H1 (cell line): ENCODE measurements around the gene DRAXIN. TPM values are rescaled to one million over a fixed set of nuclear protein-coding genes. Genes with fewer than 3 reads are reported as not detected.

Experiments used
- polyA plus RNA-seq, 7 experiments: library from polyadenylated mRNA; depleted of rRNA in 3 of 7; stranded (reverse) in 5 of 7; unstranded in 2 of 7; fragments of >200 nt in 5 of 7; fragments of 200-250 nt in 2 of 7; gene quantifications; 1 replicate in 5 of 7; 2 replicates in 1 of 7; 4 replicates in 1 of 7; pipeline versions ENCODE4 v1.2.1 to v1.2.3, GENCODE V29; 2011 to 2013; ENCODE audit warnings: missing spikeins in 2 of 7, mixed read lengths in 2 of 7
- total RNA-seq: library from RNA; stranded (reverse); fragmentation: NEBNext Ultra II Directional; extraction: Animal tissue kit (Norgen Biotek cat#: 25700); gene quantifications from 2 replicates; pipeline ENCODE4 v1.2.1, GENCODE V29; 2021
- TF ChIP-seq, protein P1 (sequence below), 3 experiments: IDR thresholded peaks; 1 replicate in 2 of 3; 2 replicates in 1 of 3; pipeline versions ENCODE4 v1.5.1 to v1.6.1; 2011; ENCODE audit warnings: low read length in 3 of 3, mild to moderate bottlenecking in 3 of 3, inconsistent platforms in 2 of 3, low read depth in 1 of 3, moderate library complexity in 1 of 3; ENCODE audit not compliant: insufficient read depth in 1 of 3; ENCODE audit errors: control extremely low read depth in 1 of 3

DRAXIN gene
- total and polyA plus RNA-seq, 2 of the 8 experiments (the other 6 are each of a cell fraction or from before 2014, with no cell fraction given) = 4.6 to 17.6 TPM

DNA sequence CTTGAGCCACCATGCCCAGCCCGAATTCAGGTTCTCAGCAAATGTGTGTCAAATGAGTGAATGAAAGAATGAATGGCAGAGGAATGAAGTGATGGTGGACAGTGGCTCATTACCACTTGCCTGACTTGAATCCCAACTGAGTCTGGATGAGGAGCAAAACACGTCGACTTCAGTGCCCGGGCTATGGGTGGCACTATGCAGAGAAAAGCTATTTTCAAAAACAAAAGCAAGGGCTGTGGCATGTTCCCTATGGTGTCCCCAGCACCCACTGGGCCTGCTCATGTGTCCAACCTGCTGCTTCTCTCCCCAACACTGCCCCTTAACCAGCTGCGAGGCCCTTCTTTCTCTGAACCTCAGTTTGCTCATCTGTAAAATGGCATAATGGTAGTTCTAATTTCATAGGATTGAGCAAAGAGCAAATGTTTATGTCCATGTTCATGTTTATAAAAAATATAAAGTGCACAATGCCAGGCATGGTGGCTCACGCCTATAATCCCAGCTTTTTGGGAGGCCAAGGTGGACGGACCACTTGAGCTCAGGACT, 6.2 kb upstream of the DRAXIN start (continued):
- TF ChIP-seq, protein P1, sequence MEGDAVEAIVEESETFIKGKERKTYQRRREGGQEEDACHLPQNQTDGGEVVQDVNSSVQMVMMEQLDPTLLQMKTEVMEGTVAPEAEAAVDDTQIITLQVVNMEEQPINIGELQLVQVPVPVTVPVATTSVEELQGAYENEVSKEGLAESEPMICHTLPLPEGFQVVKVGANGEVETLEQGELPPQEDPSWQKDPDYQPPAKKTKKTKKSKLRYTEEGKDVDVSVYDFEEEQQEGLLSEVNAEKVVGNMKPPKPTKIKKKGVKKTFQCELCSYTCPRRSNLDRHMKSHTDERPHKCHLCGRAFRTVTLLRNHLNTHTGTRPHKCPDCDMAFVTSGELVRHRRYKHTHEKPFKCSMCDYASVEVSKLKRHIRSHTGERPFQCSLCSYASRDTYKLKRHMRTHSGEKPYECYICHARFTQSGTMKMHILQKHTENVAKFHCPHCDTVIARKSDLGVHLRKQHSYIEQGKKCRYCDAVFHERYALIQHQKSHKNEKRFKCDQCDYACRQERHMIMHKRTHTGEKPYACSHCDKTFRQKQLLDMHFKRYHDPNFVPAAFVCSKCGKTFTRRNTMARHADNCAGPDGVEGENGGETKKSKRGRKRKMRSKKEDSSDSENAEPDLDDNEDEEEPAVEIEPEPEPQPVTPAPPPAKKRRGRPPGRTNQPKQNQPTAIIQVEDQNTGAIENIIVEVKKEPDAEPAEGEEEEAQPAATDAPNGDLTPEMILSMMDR (IDR thresholded peaks at IDR 0.05; ENCODE audit: control extremely low read depth in 1 of 3, insufficient read depth in 1 of 3, low read depth in 1 of 3, low read length in 3 of 3) = peak; percentile 24 to 52 (median 26); a peak in 3 of 4 replicates
